Endothelial cell of umbilical vein (primary cell): ENCODE measurements around the gene SRGAP1. TPM values are rescaled to one million over a fixed set of nuclear protein-coding genes. Genes with fewer than 3 reads are reported as not detected.

ENCODE experiments used
- Bru-seq: library from RNA; stranded (reverse); fragments of 400-500 nt; gene quantifications from one replicate; lab custom pipeline; 2021; lab: Mats Ljungman, UMichigan
- BruChase-seq, 2 experiments: library from RNA; stranded (reverse); fragments of 400-500 nt; gene quantifications; one replicate each; lab custom pipeline; 2021; lab: Mats Ljungman, UMichigan
- BruUV-seq: library from RNA; stranded (reverse); fragments of 400-500 nt; replicated peaks from 2 replicates; lab custom pipeline; 2021; lab: Mats Ljungman, UMichigan
- CTCF ChIA-PET: fragments of 300-600, 350-600 bp; sonication (Branson Sonifier 250); formaldehyde crosslinking; loops from one replicate; lab custom pipeline; 2021; ENCODE audit warnings: antibody characterized with exemption, inconsistent platforms; lab: Charles Lee
- POLR2A ChIA-PET: fragments of 300-600, 350-600 bp; sonication (Branson Sonifier 250); formaldehyde crosslinking; loops from one replicate; lab custom pipeline; 2021; ENCODE audit warnings: antibody characterized with exemption, inconsistent platforms; lab: Charles Lee
- DNase-seq: peaks from one replicate; pipeline ENCODE4 v3.0.0-alpha.2; 2011; ENCODE audit warnings: low read depth, low spot score
- FAIRE-seq: peaks from 2 replicates; lab custom pipeline; 2011; peaks lifted over from hg19 to GRCh38; lab: Jason Lieb, UNC
- H2AFZ ChIP-seq: 2 replicates; pipeline ENCODE4 v1.6.0; 2012; ENCODE audit warnings: low read depth, low read length, control low read depth, inconsistent platforms
- H3K27ac ChIP-seq: 2 replicates; pipeline ENCODE4 v1.5.1; 2011; ENCODE audit warnings: low read depth, mild to moderate bottlenecking, control low read depth, low read length, moderate library complexity; ENCODE audit not compliant: insufficient read depth
- H3K27me3 ChIP-seq, 2 experiments: 2 replicates each; pipeline versions ENCODE4 v1.6.0 to v1.6.1; 2011; ENCODE audit warnings: low read length in 2 of 2, mixed read lengths in 1 of 2; ENCODE audit not compliant: control insufficient read depth in 2 of 2, insufficient read depth in 2 of 2
- H3K36me3 ChIP-seq, 2 experiments: 2 replicates in 1 of 2; 3 replicates in 1 of 2; pipeline ENCODE4 v1.5.1; 2011; ENCODE audit warnings: low read length in 2 of 2, mild to moderate bottlenecking in 1 of 2, moderate library complexity in 1 of 2; ENCODE audit not compliant: control insufficient read depth in 2 of 2, insufficient read depth in 2 of 2; ENCODE audit errors: extremely low read depth in 1 of 2
- H3K4me1 ChIP-seq: 3 replicates; pipeline ENCODE4 v1.5.1; 2011; ENCODE audit warnings: mild to moderate bottlenecking, low read length; ENCODE audit not compliant: control insufficient read depth, insufficient read depth; ENCODE audit errors: extremely low read depth
- H3K4me2 ChIP-seq: 2 replicates; pipeline ENCODE4 v1.6.1; 2011; ENCODE audit warnings: low read length, control low read depth, mixed read lengths; ENCODE audit not compliant: insufficient read depth
- H3K4me3 ChIP-seq, 3 experiments: fragments of 200-600 bp in 1 of 3; sonication (generic), shearing (Covaris generic) in 1 of 3; replicated peaks in 1 of 3; 2 replicates each; pipeline ENCODE4 v1.5.1; 2011 to 2016; ENCODE audit warnings: control low read depth in 3 of 3, low read length in 3 of 3, mild to moderate bottlenecking in 2 of 3, inconsistent platforms in 1 of 3, low read depth in 1 of 3, moderate library complexity in 1 of 3; ENCODE audit not compliant: insufficient read depth in 1 of 3
- H3K79me2 ChIP-seq: 2 replicates; pipeline ENCODE4 v1.6.0; 2012; ENCODE audit warnings: low read length, inconsistent platforms; ENCODE audit not compliant: control insufficient read depth, insufficient read depth
- H3K9ac ChIP-seq: replicated peaks from 2 replicates; pipeline ENCODE3; 2011; ENCODE audit warnings: low read length, control low read depth; ENCODE audit not compliant: insufficient read depth; ENCODE audit errors: extremely low read depth
- H3K9me1 ChIP-seq: replicated peaks from 3 replicates; pipeline ENCODE4 v1.6.0; 2011; ENCODE audit warnings: mild to moderate bottlenecking, low read length; ENCODE audit not compliant: control insufficient read depth, insufficient read depth; ENCODE audit errors: extremely low read depth
- H3K9me3 ChIP-seq: replicated peaks from 2 replicates; pipeline ENCODE4 v1.5.1; 2012; ENCODE audit warnings: low read length, inconsistent platforms; ENCODE audit not compliant: control insufficient read depth, insufficient read depth
- H4K20me1 ChIP-seq: replicated peaks from 2 replicates; pipeline ENCODE3; 2011; ENCODE audit warnings: mild to moderate bottlenecking, low read length; ENCODE audit not compliant: control insufficient read depth, insufficient read depth; ENCODE audit errors: extremely low read depth
- EZH2 ChIP-seq: IDR thresholded peaks from 2 replicates; pipeline ENCODE4 v1.6.1; 2012; ENCODE audit warnings: borderline replicate concordance, low read depth, mild to moderate bottlenecking, moderate library complexity, low read length, inconsistent platforms; ENCODE audit not compliant: severe bottlenecking
- MAX ChIP-seq: IDR thresholded peaks from 2 replicates; pipeline ENCODE4 v1.6.1; 2011; ENCODE audit not compliant: insufficient read depth, insufficient read length
- POLR2A ChIP-seq: IDR thresholded peaks from 2 replicates; pipeline ENCODE4 v1.6.1; 2012; ENCODE audit warnings: low read depth, mild to moderate bottlenecking, control low read depth, low read length
- dilution Hi-C: fragments of 300-500 bp; cut with MboI; formaldehyde crosslinking; loops from one replicate; pipeline ENCODE4 v1.15.0; 2019; ENCODE audit warnings: low sequenced_read_pairs; ENCODE audit not compliant: extremely low pct_ligation_motif_present
- intact Hi-C: fragments of 100-400 bp; cut with micrococcal nuclease; formaldehyde crosslinking; loops from one replicate; pipeline ENCODE4 v1.10.0; 2022
- long read RNA-seq: library from polyadenylated mRNA; stranded (forward); transcript quantifications from one replicate; pipeline ENCODE4 v2.0.0, GENCODE V29; 2021
- polyA minus RNA-seq, 3 experiments: library from RNA; depleted of rRNA, polyadenylated mRNA; stranded (reverse); fragments of >200 nt; gene quantifications; 1 replicate in 1 of 3; 2 replicates in 2 of 3; pipeline ENCODE4 v1.2.3, GENCODE V29; 2011
- polyA plus RNA-seq, 4 experiments: library from polyadenylated mRNA; depleted of rRNA in 3 of 4; stranded (reverse) in 3 of 4; unstranded in 1 of 4; fragments of >200 nt; gene quantifications; 2 replicates each; pipeline versions ENCODE4 v1.2.1 to v1.2.3, GENCODE V29; 2011 to 2012; ENCODE audit warnings: missing spikeins in 1 of 4
- total RNA-seq: library from RNA; stranded (reverse); gene quantifications from 2 replicates; pipeline ENCODE4 v1.2.3, GENCODE V29; 2021

Gene SRGAP1
- total RNA-seq (10.8 and 16.3 TPM in 2 replicates), polyA plus RNA-seq (4.6 and 4.9 TPM in 2 replicates), polyA minus RNA-seq (22.4 and 30.6 TPM in 2 replicates), Bru-seq, nascent RNA (percentile 79 among the genes with signal in this experiment), BruChase-seq, experiment 1, labeled RNA remaining after a 6-hour chase (percentile 60 among the genes with signal in this experiment), BruChase-seq, experiment 2, labeled RNA remaining after a 2-hour chase (percentile 66 among the genes with signal in this experiment)
- 2.9 and 3.1 TPM in 2 replicates for polyA plus RNA-seq (2011; cell fraction: cytosol; rRNA removed)
- polyA plus RNA-seq (2011; cell fraction: nucleus; rRNA removed), result 18.9 and 19.1 TPM in 2 replicates
- polyA plus RNA-seq (2012), result 4.5 and 5.8 TPM in 2 replicates
- 9.6 TPM for polyA minus RNA-seq (2011; cell fraction: cytosol; rRNA and poly(A)+ RNA removed)
- 46.1 and 52.4 TPM in 2 replicates for polyA minus RNA-seq (2011; cell fraction: nucleus; rRNA and poly(A)+ RNA removed)
- long read RNA-seq, partial matches to known transcripts, result 3 of 7 reads
- long read RNA-seq, other reads (novel, unspliced or antisense), result 4 of 7 reads

- Histone ChIP-seq H3K9ac (peak within 1 kb of the TSS; percentile 77), H3K79me2 (peaks cover 31% of the 10 kb centered on the region), H3K4me2 (peak within 1 kb of the TSS; percentile 89), H3K27ac (peak within 1 kb of the TSS; percentile 55), H3K36me3 (no peaks in the 10 kb centered on the region), H2AFZ (peak within 1 kb of the TSS; percentile 71), H3K4me3 (peak within 1 kb of the TSS; percentile 56 to 81 (median 63)), H3K27me3 (no peaks in the 10 kb centered on the region), H3K9me1 (no peaks in the 10 kb centered on the region), H4K20me1 (no peaks in the 10 kb centered on the region), H3K9me3 (no peaks in the 10 kb centered on the region), H3K4me1 (peaks cover 15% of the 10 kb centered on the region)
- ChIA-PET POLR2A (interaction anchor here (0.6 to 1.3 kb wide), 3 partner anchors 188 to 386 kb away, joined by 3 to 5 read pairs (median 4); no protein-coding TSS in a partner anchor), CTCF (interaction anchor here (0.7 to 3.7 kb wide), 40 partner anchors 10 to 412 kb away, joined by 3 to 56 read pairs (median 5); partner anchors contain the start of gene KICS2)
- intact Hi-C loops, result loop anchor here (1.0 to 5.0 kb wide), 9 partner anchors 54 to 548 kb away; partner anchors contain the start of gene C12orf56
- peak; percentile 52 for TF ChIP-seq POLR2A
- no peak for TF ChIP-seq EZH2
- TF ChIP-seq MAX, result no peak
- TSS peak; percentile 46 for BruUV-seq
- peak; percentile 80 for DNase-seq
- peak; percentile 69 for FAIRE-seq
- dilution Hi-C loops, result no loop called here
Observed at GRCh38 chr12:63844391-63845341, at the start of gene SRGAP1. Gene SRGAP1, plus strand, starts transcription at chr12:63844700. Its CDS starts 117 bp downstream, at chr12:63844817.
